ENCODE data around the gene EPSTI1. TPM values are rescaled to one million over a fixed set of nuclear protein-coding genes. Genes with fewer than 3 reads are reported as not detected.

Gene EPSTI1
- total RNA-seq, 1 experiment from 2014 or later, result 11.4 TPM

DNA sequence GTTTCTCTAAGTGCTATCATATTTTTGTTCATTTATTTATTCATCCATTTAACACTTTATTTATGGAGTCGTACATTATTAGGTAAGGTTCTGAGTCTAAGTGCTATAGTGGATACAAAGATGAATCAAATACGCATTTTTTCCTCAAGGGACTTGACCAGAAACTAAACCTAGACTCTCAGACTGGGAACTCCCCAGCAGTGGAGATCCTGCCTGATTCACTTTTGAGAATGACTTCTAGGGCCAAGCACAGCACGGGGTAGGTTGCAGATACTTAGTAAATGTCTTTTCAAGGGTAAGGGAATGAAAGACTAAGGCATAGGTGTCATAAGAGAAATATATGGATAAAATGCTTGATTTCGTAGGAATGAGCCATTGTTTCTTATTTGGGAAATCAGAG, 38.5 kb upstream of the EPSTI1 start:
- no peak overlapping the region for H3K4me3 ChIP-seq (ENCODE audit: low read length)
- no peaks in the 10 kb centered on the region for H4K20me1 ChIP-seq (ENCODE audit: insufficient read depth, low read depth, low read length)
- H3K4me2 ChIP-seq (ENCODE audit: low read depth, low read length, poor library complexity, severe bottlenecking), result no peak overlapping the region
- H3K27me3 ChIP-seq (ENCODE audit: low read length), result no peaks in the 10 kb centered on the region
- no peak for DNase-seq
- H3K9me3 ChIP-seq (ENCODE audit: low read length), result no peaks in the 10 kb centered on the region
- H3K27ac ChIP-seq (ENCODE audit: low read length), result no peak overlapping the region
- H3K36me3 ChIP-seq (ENCODE audit: insufficient read depth, low read length), result peaks cover 62% of the 10 kb centered on the region
- H3K79me2 ChIP-seq (ENCODE audit: low read length), result peaks cover 99% of the 10 kb centered on the region
- no peak overlapping the region for H2AFZ ChIP-seq (ENCODE audit: low read length)
- H3K9ac ChIP-seq (ENCODE audit: low read length), result no peak overlapping the region
- peaks cover 57% of the 10 kb centered on the region for H3K4me1 ChIP-seq (ENCODE audit: low read length)
- no peaks in the 10 kb centered on the region for H3K9me2 ChIP-seq (replicated peaks; ENCODE audit: insufficient read depth, low read length)

DNA sequence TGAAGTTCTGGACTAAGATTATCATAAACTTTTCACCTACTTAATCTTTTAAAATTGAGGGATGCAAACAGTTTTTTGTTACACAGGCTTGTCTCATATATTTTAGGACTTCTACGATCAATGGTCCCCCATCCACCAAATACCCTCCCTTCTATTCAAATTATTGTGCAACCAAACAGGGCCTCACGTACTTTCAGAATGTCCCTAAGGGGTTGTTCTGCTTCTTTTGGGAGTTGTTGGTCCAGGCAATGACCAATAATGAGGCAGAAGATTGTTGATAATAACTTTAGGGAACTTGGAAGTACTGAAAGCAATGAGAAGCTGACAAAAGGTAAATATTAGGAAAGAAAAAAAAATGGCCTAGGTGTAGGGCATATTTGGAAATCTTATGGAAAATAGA, 34.2 kb upstream of the EPSTI1 start:
- no peaks in the 10 kb centered on the region for H3K9me2 ChIP-seq (replicated peaks; ENCODE audit: insufficient read depth, low read length)
- no peaks in the 10 kb centered on the region for H4K20me1 ChIP-seq (ENCODE audit: insufficient read depth, low read depth, low read length)
- peak overlapping the region; percentile 90 for H3K4me2 ChIP-seq (ENCODE audit: low read depth, low read length, poor library complexity, severe bottlenecking)
- DNase-seq, result peak; percentile 51
- no peak overlapping the region for H2AFZ ChIP-seq (ENCODE audit: low read length)
- H3K79me2 ChIP-seq (ENCODE audit: low read length), result peaks cover 82% of the 10 kb centered on the region
- H3K9ac ChIP-seq (ENCODE audit: low read length), result no peak overlapping the region; the same call in 1 of the 2 replicates
- no peaks in the 10 kb centered on the region for H3K27me3 ChIP-seq (ENCODE audit: low read length)
- peaks cover 71% of the 10 kb centered on the region for H3K4me1 ChIP-seq (ENCODE audit: low read length)
- peak overlapping the region; percentile 29; the same call in 1 of the 2 replicates for H3K4me3 ChIP-seq (ENCODE audit: low read length)
- no peaks in the 10 kb centered on the region for H3K9me3 ChIP-seq (ENCODE audit: low read length)
- H3K27ac ChIP-seq (ENCODE audit: low read length), result peak overlapping the region; percentile 90
- peaks cover 45% of the 10 kb centered on the region for H3K36me3 ChIP-seq (ENCODE audit: insufficient read depth, low read length)

DNA sequence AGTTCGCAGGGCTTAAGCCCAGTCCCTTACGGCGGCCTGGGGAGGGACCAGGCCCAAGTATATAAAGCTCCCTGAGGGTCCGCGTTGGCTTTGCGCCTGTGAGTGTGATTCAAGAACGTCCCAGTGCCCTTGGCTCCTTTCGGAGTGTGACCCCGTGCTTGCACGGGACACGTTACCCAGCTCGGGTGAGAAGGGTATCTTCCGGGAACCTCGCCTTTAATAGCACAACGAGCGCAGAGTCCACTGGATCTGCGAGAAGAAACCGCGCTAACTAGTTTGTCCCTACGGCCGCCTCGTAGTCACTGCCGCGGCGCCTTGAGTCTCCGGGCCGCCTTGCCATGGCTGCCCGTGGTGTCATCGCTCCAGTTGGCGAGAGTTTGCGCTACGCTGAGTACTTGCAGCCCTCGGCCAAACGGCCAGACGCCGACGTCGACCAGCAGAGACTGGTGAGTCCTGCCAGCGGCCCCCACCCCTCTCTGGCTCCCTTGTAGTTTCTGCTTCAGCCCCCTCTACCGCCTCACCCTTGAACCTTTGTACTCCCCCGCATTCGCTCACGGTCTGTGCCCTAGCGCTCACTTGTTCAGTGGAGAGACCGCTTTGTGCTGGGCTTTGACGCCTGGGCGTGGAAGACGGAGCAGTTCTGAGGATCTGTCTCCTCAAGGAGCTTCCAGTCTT, 31.4 kb upstream of the EPSTI1 start, which contains the start of gene DNAJC15:
Gene DNAJC15, plus strand, starts transcription at position 298 of the 675 bp plus-strand sequence. Its CDS starts 41 bp downstream, at position 339.
- Histone ChIP-seq H3K9me2 (replicated peaks; ENCODE audit: insufficient read depth, low read length) (no peaks in the 10 kb centered on the region), H3K4me2 (ENCODE audit: low read depth, low read length, poor library complexity, severe bottlenecking) (peak within 1 kb of the TSS; percentile 90), H4K20me1 (ENCODE audit: insufficient read depth, low read depth, low read length) (no peaks in the 10 kb centered on the region), H3K4me3 (ENCODE audit: low read length) (peak within 1 kb of the TSS; percentile 97), H3K9me3 (ENCODE audit: low read length) (no peaks in the 10 kb centered on the region), H3K4me1 (ENCODE audit: low read length) (peaks cover 51% of the 10 kb centered on the region), H3K9ac (ENCODE audit: low read length) (peak within 1 kb of the TSS; percentile 96), H2AFZ (ENCODE audit: low read length) (peak within 1 kb of the TSS; percentile 91), H3K36me3 (ENCODE audit: insufficient read depth, low read length) (peaks cover 22% of the 10 kb centered on the region), H3K27me3 (ENCODE audit: low read length) (no peaks in the 10 kb centered on the region), H3K79me2 (ENCODE audit: low read length) (peaks cover 53% of the 10 kb centered on the region), H3K27ac (ENCODE audit: low read length) (peak within 1 kb of the TSS; percentile 90)
- peak; percentile 95 for DNase-seq

DNA sequence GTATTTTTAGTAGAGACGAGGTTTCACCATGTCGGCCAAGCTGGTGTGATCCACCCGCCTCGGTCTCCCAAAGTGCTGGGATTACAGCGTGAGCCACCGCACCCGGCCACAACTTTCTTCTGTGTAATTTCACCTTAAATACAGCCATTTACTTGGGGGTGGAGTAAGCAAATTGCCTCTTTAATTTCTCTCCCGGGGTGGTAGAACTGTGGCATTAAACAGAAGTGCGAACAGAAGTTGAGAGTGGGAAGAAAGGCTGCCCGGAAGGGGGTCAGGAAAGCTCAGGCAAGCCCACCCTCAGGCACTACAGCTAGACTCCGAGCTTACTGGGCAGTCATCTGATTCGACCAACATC, 30.9 kb upstream of the EPSTI1 start:
- H4K20me1 ChIP-seq (ENCODE audit: insufficient read depth, low read depth, low read length), result no peaks in the 10 kb centered on the region
- H2AFZ ChIP-seq (ENCODE audit: low read length), result peak overlapping the region; percentile 91
- peaks cover 17% of the 10 kb centered on the region for H3K36me3 ChIP-seq (ENCODE audit: insufficient read depth, low read length)
- peak; percentile 79 for DNase-seq
- H3K27me3 ChIP-seq (ENCODE audit: low read length), result no peaks in the 10 kb centered on the region
- peaks cover 46% of the 10 kb centered on the region for H3K4me1 ChIP-seq (ENCODE audit: low read length)
- peak overlapping the region; percentile 97 for H3K4me3 ChIP-seq (ENCODE audit: low read length)
- H3K27ac ChIP-seq (ENCODE audit: low read length), result peak overlapping the region; percentile 90
- no peaks in the 10 kb centered on the region for H3K9me3 ChIP-seq (ENCODE audit: low read length)
- peak overlapping the region; percentile 90 for H3K4me2 ChIP-seq (ENCODE audit: low read depth, low read length, poor library complexity, severe bottlenecking)
- no peaks in the 10 kb centered on the region for H3K9me2 ChIP-seq (replicated peaks; ENCODE audit: insufficient read depth, low read length)
- H3K9ac ChIP-seq (ENCODE audit: low read length), result peak overlapping the region; percentile 96
- peaks cover 48% of the 10 kb centered on the region for H3K79me2 ChIP-seq (ENCODE audit: low read length)

DNA sequence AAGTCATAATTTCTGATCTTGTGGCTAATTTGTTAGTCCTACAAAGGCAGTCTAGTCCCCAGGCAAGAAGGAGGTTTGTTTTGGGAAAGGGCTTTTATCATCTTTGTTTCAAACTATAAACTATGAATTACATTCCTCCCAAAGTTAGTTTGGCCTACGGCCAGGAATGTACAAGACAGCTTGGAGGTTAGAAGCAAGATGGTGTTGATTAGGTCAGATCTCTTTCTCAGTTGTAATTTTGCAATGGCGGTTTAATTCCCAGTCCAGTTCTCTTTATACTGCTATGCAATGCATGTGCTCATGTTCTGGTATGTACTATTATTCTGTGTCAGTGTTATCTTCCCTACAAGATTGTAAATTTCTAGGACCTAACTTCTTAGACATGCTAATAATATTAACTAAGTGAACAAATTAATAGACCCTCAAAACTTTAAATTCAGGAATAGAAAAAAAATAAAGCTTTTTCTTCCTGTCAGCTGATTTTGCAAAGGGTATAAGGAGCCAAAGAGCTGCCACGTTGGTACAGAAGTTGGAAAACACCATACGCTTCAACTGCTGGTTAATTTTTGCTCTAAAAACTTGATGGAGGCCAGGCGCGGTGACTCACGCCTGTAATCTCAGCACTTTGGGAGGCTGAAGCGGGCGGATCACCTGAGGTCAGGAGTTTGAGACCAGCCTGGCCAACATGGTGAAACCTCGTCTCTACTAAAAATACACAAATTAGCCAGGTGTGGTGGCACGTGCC, 30.1 kb upstream of the EPSTI1 start:
- no peaks in the 10 kb centered on the region for H3K27me3 ChIP-seq (ENCODE audit: low read length)
- H3K36me3 ChIP-seq (ENCODE audit: insufficient read depth, low read length), result peaks cover 10% of the 10 kb centered on the region
- H3K4me1 ChIP-seq (ENCODE audit: low read length), result peaks cover 38% of the 10 kb centered on the region
- no peak overlapping the region for H3K9ac ChIP-seq (ENCODE audit: low read length)
- no peak overlapping the region for H3K27ac ChIP-seq (ENCODE audit: low read length)
- no peak for DNase-seq
- peaks cover 40% of the 10 kb centered on the region for H3K79me2 ChIP-seq (ENCODE audit: low read length)
- peaks cover 2% of the 10 kb centered on the region; the same call in 1 of the 2 replicates for H3K9me2 ChIP-seq (replicated peaks; ENCODE audit: insufficient read depth, low read length)
- H3K4me3 ChIP-seq (ENCODE audit: low read length), result peak overlapping the region; percentile 97; the same call in 1 of the 2 replicates
- H3K9me3 ChIP-seq (ENCODE audit: low read length), result no peaks in the 10 kb centered on the region
- H3K4me2 ChIP-seq (ENCODE audit: low read depth, low read length, poor library complexity, severe bottlenecking), result peak overlapping the region; percentile 90
- H2AFZ ChIP-seq (ENCODE audit: low read length), result no peak overlapping the region
- H4K20me1 ChIP-seq (ENCODE audit: insufficient read depth, low read depth, low read length), result no peaks in the 10 kb centered on the region

DNA sequence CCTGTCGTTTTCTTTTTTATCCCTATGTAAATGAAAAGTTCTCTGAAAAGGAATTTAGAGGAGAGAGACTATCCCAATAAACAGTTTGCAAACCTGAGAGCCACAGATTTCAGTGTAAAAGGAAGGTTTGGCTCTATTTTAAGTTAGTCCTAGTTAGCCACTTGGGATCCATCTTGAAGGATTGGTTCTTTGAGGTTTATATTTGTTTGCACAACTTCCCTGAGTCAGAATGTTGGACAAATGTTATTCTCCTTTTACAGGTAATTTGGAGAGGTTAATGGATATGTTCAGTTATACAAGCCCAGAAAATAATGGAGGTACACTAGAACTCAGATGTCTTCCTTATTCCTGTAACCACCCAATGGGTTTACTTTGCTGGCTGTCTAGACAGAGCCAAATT, 28.8 kb upstream of the EPSTI1 start:
- Histone ChIP-seq H3K9ac (ENCODE audit: low read length) (no peak overlapping the region), H3K27ac (ENCODE audit: low read length) (no peak overlapping the region), H3K4me3 (ENCODE audit: low read length) (no peak overlapping the region), H3K4me2 (ENCODE audit: low read depth, low read length, poor library complexity, severe bottlenecking) (no peak overlapping the region), H3K9me3 (ENCODE audit: low read length) (no peaks in the 10 kb centered on the region), H3K4me1 (ENCODE audit: low read length) (peaks cover 25% of the 10 kb centered on the region), H4K20me1 (ENCODE audit: insufficient read depth, low read depth, low read length) (no peaks in the 10 kb centered on the region), H3K79me2 (ENCODE audit: low read length) (peaks cover 27% of the 10 kb centered on the region), H3K9me2 (replicated peaks; ENCODE audit: insufficient read depth, low read length) (peaks cover 9% of the 10 kb centered on the region; the same call in 1 of the 2 replicates), H3K36me3 (ENCODE audit: insufficient read depth, low read length) (peaks cover 8% of the 10 kb centered on the region), H2AFZ (ENCODE audit: low read length) (no peak overlapping the region), H3K27me3 (ENCODE audit: low read length) (no peaks in the 10 kb centered on the region)
- no peak for DNase-seq

DNA sequence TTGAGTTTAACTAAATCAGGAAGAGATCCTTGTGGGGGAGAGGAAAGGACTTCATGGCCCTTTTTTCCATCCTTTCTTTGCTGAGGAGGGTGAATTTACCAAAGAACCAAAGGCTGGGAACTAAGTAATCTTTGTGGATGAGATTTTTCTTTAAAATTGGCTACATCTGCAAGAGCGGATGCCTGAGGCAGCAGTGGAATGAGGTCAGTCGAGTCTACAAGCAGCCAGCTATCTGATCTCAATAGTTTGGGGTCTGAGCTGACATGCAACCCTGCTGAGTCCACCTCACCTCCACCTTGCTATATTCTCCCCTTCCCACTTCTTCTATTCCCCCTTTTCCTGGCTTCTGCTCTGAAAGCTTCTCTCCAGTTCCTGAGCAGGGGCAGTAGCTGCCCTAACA, 27.8 kb upstream of the EPSTI1 start:
- H3K9ac ChIP-seq (ENCODE audit: low read length), result no peak overlapping the region
- H3K9me3 ChIP-seq (ENCODE audit: low read length), result no peaks in the 10 kb centered on the region
- H3K36me3 ChIP-seq (ENCODE audit: insufficient read depth, low read length), result peaks cover under 1% of the 10 kb centered on the region; the same call in 1 of the 2 replicates
- H3K9me2 ChIP-seq (replicated peaks; ENCODE audit: insufficient read depth, low read length), result peaks cover 9% of the 10 kb centered on the region; the same call in 1 of the 2 replicates
- no peak for DNase-seq
- no peak overlapping the region for H3K27ac ChIP-seq (ENCODE audit: low read length)
- H2AFZ ChIP-seq (ENCODE audit: low read length), result no peak overlapping the region
- peaks cover 17% of the 10 kb centered on the region for H3K79me2 ChIP-seq (ENCODE audit: low read length)
- H3K4me3 ChIP-seq (ENCODE audit: low read length), result no peak overlapping the region
- H3K4me2 ChIP-seq (ENCODE audit: low read depth, low read length, poor library complexity, severe bottlenecking), result no peak overlapping the region
- H3K4me1 ChIP-seq (ENCODE audit: low read length), result peaks cover 16% of the 10 kb centered on the region
- H3K27me3 ChIP-seq (ENCODE audit: low read length), result no peaks in the 10 kb centered on the region
- H4K20me1 ChIP-seq (ENCODE audit: insufficient read depth, low read depth, low read length), result no peaks in the 10 kb centered on the region

DNA sequence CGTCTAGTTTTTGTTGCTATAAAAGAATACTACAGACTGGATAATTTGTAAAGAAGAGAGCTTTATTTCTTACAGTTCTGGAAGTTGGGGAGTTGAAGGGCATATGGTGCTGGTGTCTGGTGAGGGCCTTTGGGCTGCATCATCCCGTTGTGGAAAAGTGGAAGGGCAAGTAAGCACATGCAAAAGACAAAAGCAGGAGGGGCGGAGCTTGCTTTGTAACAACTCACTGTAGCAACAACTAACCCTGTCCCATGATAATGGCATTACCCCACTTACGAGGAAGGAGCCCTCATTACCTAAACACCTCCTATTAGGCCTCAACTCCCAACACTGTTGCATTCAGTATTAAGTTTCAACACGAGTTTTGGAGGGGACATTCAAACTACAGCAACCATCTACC, 24.2 kb upstream of the EPSTI1 start:
- Histone ChIP-seq H3K4me1 (ENCODE audit: low read length) (no peaks in the 10 kb centered on the region), H3K27ac (ENCODE audit: low read length) (no peak overlapping the region), H2AFZ (ENCODE audit: low read length) (no peak overlapping the region), H3K9me3 (ENCODE audit: low read length) (no peaks in the 10 kb centered on the region), H4K20me1 (ENCODE audit: insufficient read depth, low read depth, low read length) (no peaks in the 10 kb centered on the region), H3K9ac (ENCODE audit: low read length) (no peak overlapping the region), H3K4me3 (ENCODE audit: low read length) (no peak overlapping the region), H3K36me3 (ENCODE audit: insufficient read depth, low read length) (no peaks in the 10 kb centered on the region), H3K4me2 (ENCODE audit: low read depth, low read length, poor library complexity, severe bottlenecking) (no peak overlapping the region), H3K79me2 (ENCODE audit: low read length) (no peaks in the 10 kb centered on the region), H3K27me3 (ENCODE audit: low read length) (no peaks in the 10 kb centered on the region), H3K9me2 (replicated peaks; ENCODE audit: insufficient read depth, low read length) (peaks cover 9% of the 10 kb centered on the region; the same call in 1 of the 2 replicates)
- no peak for DNase-seq
